IMR-90 (cell line): ENCODE results near the gene ERMARD. TPM values are rescaled to one million over a fixed set of nuclear protein-coding genes. Genes with fewer than 3 reads are reported as not detected.

Source experiments
- ATAC-seq: fragments of 200-7000 bp; cut with Tn5 transposase; 2 replicates; pipeline ENCODE4 v1.9.1; 2020; ENCODE audit warnings: low read depth, mild to moderate bottlenecking, moderate library complexity
- BruUV-seq: library from RNA; stranded (reverse); fragments of 400-500 nt; replicated peaks from 2 replicates; lab custom pipeline; 2021; lab: Mats Ljungman, UMichigan
- CTCF ChIA-PET: fragments of 300-600 bp; formaldehyde crosslinking; extraction: SDS; loops from one replicate; lab custom pipeline; 2021; ENCODE audit warnings: antibody characterized with exemption; lab: Yijun Ruan, JAX
- POLR2A ChIA-PET: fragments of 300-600 bp; sonication (Branson Sonifier 250); formaldehyde crosslinking; loops from one replicate; lab custom pipeline; 2022; ENCODE audit warnings: antibody characterized with exemption; ENCODE audit not compliant: unreplicated experiment; lab: Charles Lee
- DNase-seq: peaks from one replicate; pipeline ENCODE4 v3.0.0; 2013
- H2AFZ ChIP-seq: replicated peaks from 2 replicates; pipeline ENCODE3; 2013; ENCODE audit warnings: low read length, mild to moderate bottlenecking; ENCODE audit not compliant: poor library complexity
- H2AK5ac ChIP-seq: 2 replicates; pipeline ENCODE4 v1.6.1; 2013; ENCODE audit warnings: low read depth, low read length, inconsistent platforms
- H2AK9ac ChIP-seq: replicated peaks from 2 replicates; pipeline ENCODE3; 2013; ENCODE audit warnings: mild to moderate bottlenecking, low read depth, low read length, moderate library complexity; ENCODE audit not compliant: poor library complexity
- H2BK120ac ChIP-seq: 2 replicates; pipeline ENCODE4 v1.6.1; 2013; ENCODE audit warnings: low read depth, low read length, inconsistent platforms
- H2BK15ac ChIP-seq: 3 replicates; pipeline ENCODE4 v1.6.1; 2013; ENCODE audit warnings: low read depth, low read length, inconsistent platforms
- H2BK20ac ChIP-seq: 2 replicates; pipeline ENCODE4 v1.6.1; 2013; ENCODE audit warnings: low read depth, mild to moderate bottlenecking, inconsistent platforms, low read length, moderate library complexity
- H2BK5ac ChIP-seq: 2 replicates; pipeline ENCODE4 v1.6.1; 2013; ENCODE audit warnings: mild to moderate bottlenecking, low read depth, low read length, inconsistent platforms; ENCODE audit not compliant: poor library complexity, severe bottlenecking
- H3K14ac ChIP-seq: replicated peaks from 2 replicates; pipeline ENCODE4 v1.6.1; 2013; ENCODE audit warnings: low read depth, low read length, inconsistent platforms
- H3K18ac ChIP-seq: 2 replicates; pipeline ENCODE4 v1.6.1; 2013; ENCODE audit warnings: low read depth, low read length, control low read depth
- H3K23ac ChIP-seq: 2 replicates; pipeline ENCODE4 v1.6.1; 2013; ENCODE audit warnings: low read depth, low read length, inconsistent platforms
- H3K27ac ChIP-seq: 2 replicates; pipeline ENCODE4 v1.5.1; 2013; ENCODE audit warnings: mild to moderate bottlenecking, control low read depth, low read length; ENCODE audit not compliant: insufficient read depth
- H3K27me3 ChIP-seq: 2 replicates; pipeline ENCODE4 v1.6.1; 2013; ENCODE audit warnings: low read length; ENCODE audit not compliant: control insufficient read depth, insufficient read depth
- H3K36me3 ChIP-seq: 2 replicates; pipeline ENCODE4 v1.6.1; 2013; ENCODE audit warnings: low read length, mixed read lengths; ENCODE audit not compliant: control insufficient read depth, insufficient read depth
- H3K4ac ChIP-seq: 2 replicates; pipeline ENCODE4 v1.6.1; 2013; ENCODE audit warnings: low read depth, low read length, inconsistent platforms
- H3K4me1 ChIP-seq: 2 replicates; pipeline ENCODE4 v1.6.1; 2013; ENCODE audit warnings: low read length, mixed read lengths; ENCODE audit not compliant: control insufficient read depth, insufficient read depth
- H3K4me2 ChIP-seq: 2 replicates; pipeline ENCODE4 v1.6.1; 2013; ENCODE audit warnings: low read depth, mild to moderate bottlenecking, control low read depth, low read length, moderate library complexity
- H3K4me3 ChIP-seq: 2 replicates; pipeline ENCODE4 v1.5.1; 2013; ENCODE audit warnings: low read depth, mild to moderate bottlenecking, control low read depth, low read length, moderate library complexity; ENCODE audit not compliant: insufficient read depth
- H3K56ac ChIP-seq: 2 replicates; pipeline ENCODE4 v1.6.1; 2013; ENCODE audit warnings: low read length, inconsistent platforms; ENCODE audit not compliant: insufficient read depth; ENCODE audit errors: extremely low read depth
- H3K79me1 ChIP-seq, 2 experiments: 2 replicates each; pipeline ENCODE4 v1.6.1; 2013; ENCODE audit warnings: low read length in 2 of 2, inconsistent platforms in 1 of 2, low read depth in 1 of 2
- H3K9ac ChIP-seq: 2 replicates; pipeline ENCODE4 v1.6.1; 2013; ENCODE audit warnings: low read depth, low read length, control low read depth
- H3K9me1 ChIP-seq: 2 replicates; pipeline ENCODE4 v1.6.1; 2013; ENCODE audit warnings: low read length, inconsistent platforms; ENCODE audit not compliant: insufficient read depth
- H3K9me3 ChIP-seq: 2 replicates; pipeline ENCODE4 v1.6.1; 2013; ENCODE audit warnings: low read length; ENCODE audit not compliant: control insufficient read depth, insufficient read depth
- H4K20me1 ChIP-seq: 2 replicates; pipeline ENCODE4 v1.6.1; 2013; ENCODE audit warnings: low read length, inconsistent platforms; ENCODE audit not compliant: insufficient read depth
- H4K5ac ChIP-seq: 2 replicates; pipeline ENCODE4 v1.6.1; 2013; ENCODE audit warnings: mild to moderate bottlenecking, low read depth, low read length, control low read depth
- H4K8ac ChIP-seq, 2 experiments: 2 replicates each; pipeline ENCODE4 v1.6.1; 2013; ENCODE audit warnings: low read depth in 2 of 2, low read length in 2 of 2, control low read depth in 1 of 2, inconsistent platforms in 1 of 2
- H4K91ac ChIP-seq: 2 replicates; pipeline ENCODE4 v1.6.1; 2013; ENCODE audit warnings: low read depth, low read length, inconsistent platforms; ENCODE audit not compliant: insufficient read depth
- BHLHE40 ChIP-seq: fragments of 150-350 bp; IDR thresholded peaks from 2 replicates; pipeline ENCODE4 v1.6.1; 2016; ENCODE audit warnings: mild to moderate bottlenecking, low read depth, low read length
- CEBPB ChIP-seq: IDR thresholded peaks from 2 replicates; pipeline ENCODE4 v1.6.1; 2012; ENCODE audit warnings: low read depth, low read length, improper control_type of control experiment
- CHD1 ChIP-seq: IDR thresholded peaks from 2 replicates; pipeline ENCODE4 v1.6.1; 2012; ENCODE audit warnings: low read depth, low read length, improper control_type of control experiment
- CTCF ChIP-seq: conservative IDR thresholded peaks from 2 replicates; pipeline ENCODE4 v1.5.1; 2012; ENCODE audit warnings: mild to moderate bottlenecking, low read depth, low read length, improper control_type of control experiment
- ELK1 ChIP-seq: fragments of 150-350 bp; IDR thresholded peaks from 2 replicates; pipeline ENCODE4 v1.6.1; 2016; ENCODE audit warnings: low read depth, mild to moderate bottlenecking, low read length, moderate library complexity, borderline replicate concordance
- FOS ChIP-seq: fragments of 150-350 bp; IDR thresholded peaks from 2 replicates; pipeline ENCODE4 v1.6.1; 2016; ENCODE audit warnings: low read depth, low read length
- MAFK ChIP-seq: IDR thresholded peaks from 2 replicates; pipeline ENCODE4 v1.6.1; 2012; ENCODE audit warnings: low read depth, low read length, improper control_type of control experiment
- MAZ ChIP-seq: IDR thresholded peaks from 2 replicates; pipeline ENCODE4 v1.6.1; 2012; ENCODE audit warnings: low read depth, mild to moderate bottlenecking, low read length, improper control_type of control experiment, moderate library complexity, borderline replicate concordance
- MXI1 ChIP-seq: IDR thresholded peaks from 2 replicates; pipeline ENCODE4 v1.6.1; 2012; ENCODE audit warnings: low read depth, mild to moderate bottlenecking, low read length, moderate library complexity, borderline replicate concordance
- NFE2L2 ChIP-seq: fragments of 150-350 bp; IDR thresholded peaks from 2 replicates; pipeline ENCODE4 v1.6.1; 2016; ENCODE audit warnings: low read depth, mild to moderate bottlenecking, low read length
- POLR2A ChIP-seq: IDR thresholded peaks from 2 replicates; pipeline ENCODE4 v1.6.1; 2012; ENCODE audit warnings: mild to moderate bottlenecking, low read depth, low read length
- RAD21 ChIP-seq: IDR thresholded peaks from 2 replicates; pipeline ENCODE4 v1.6.1; 2012; ENCODE audit warnings: low read length, improper control_type of control experiment
- RCOR1 ChIP-seq: IDR thresholded peaks from 2 replicates; pipeline ENCODE4 v1.6.1; 2012; ENCODE audit warnings: mild to moderate bottlenecking, low read length, improper control_type of control experiment; ENCODE audit not compliant: insufficient replicate concordance
- RFX5 ChIP-seq: IDR thresholded peaks from 2 replicates; pipeline ENCODE4 v1.8.0; 2012; ENCODE audit warnings: low read depth, mild to moderate bottlenecking, low read length, moderate library complexity
- SMC3 ChIP-seq: fragments of 150-350 bp; IDR thresholded peaks from 2 replicates; pipeline ENCODE4 v1.6.1; 2016; ENCODE audit warnings: low read depth, mild to moderate bottlenecking, antibody characterized with exemption, low read length, moderate library complexity
- USF2 ChIP-seq: fragments of 150-350 bp; IDR thresholded peaks from 2 replicates; pipeline ENCODE4 v1.6.1; 2017; ENCODE audit warnings: mild to moderate bottlenecking, antibody characterized with exemption, low read length, low read depth
- WGBS, 2 experiments: methylation state at CpG; one replicate each; pipeline versions ENCODE4 v1.1.5 to v1.1.7; 2013; ENCODE audit warnings: missing lambda C conversion rate in 2 of 2; ENCODE audit not compliant: insufficient read length in 1 of 2; ENCODE audit errors: extremely low coverage in 2 of 2; 5-methylcytosine and 5-hydroxymethylcytosine counted together
- dilution Hi-C: fragments of 300-500 bp; cut with HindIII; formaldehyde crosslinking; loops from one replicate; pipeline ENCODE4 v1.14.3; 2018; ENCODE audit warnings: low sequenced_read_pairs; ENCODE audit not compliant: unreplicated experiment
- in situ Hi-C: fragments of 300-500 bp; cut with MboI; formaldehyde crosslinking; loops from 3 replicates; pipeline ENCODE4 v1.14.3; 2019; ENCODE audit warnings: low sequenced_read_pairs, inconsistent platforms, mixed read lengths
- intact Hi-C: fragments of 100-400 bp; cut with micrococcal nuclease; formaldehyde crosslinking; loops from 2 replicates; pipeline ENCODE4 v1.10.0; 2022
- polyA plus RNA-seq, 3 experiments: library from polyadenylated mRNA; depleted of rRNA; stranded (reverse); fragments of >200 nt; gene quantifications; 2 replicates each; pipeline ENCODE4 v1.2.3, GENCODE V29; 2012; ENCODE audit warnings: low replicate concordance in 1 of 3
- total RNA-seq: library from RNA; depleted of rRNA; stranded (reverse); fragments of >200 nt; gene quantifications from 2 replicates; pipeline ENCODE4 v1.2.3, GENCODE V29; 2012

ERMARD gene
- total and polyA plus RNA-seq, 2 of the 4 experiments (the other 2 are of a cell fraction), result 15.1 to 25.4 TPM

GRCh38 chr6:169774347-169774746, 22.9 kb downstream of the ERMARD start:
- no peak overlapping the region for H2AFZ ChIP-seq
- 95% methylated on average over 7 of the region's 9 CpGs; no CpG with 5 or more reads in 1 of the 2 experiments for WGBS, 2 experiments
- no peaks in the 10 kb centered on the region for H3K4me1 ChIP-seq
- no peak overlapping the region for H2AK5ac ChIP-seq
- H3K4me2 ChIP-seq, result no peak overlapping the region
- H3K27me3 ChIP-seq, result no peaks in the 10 kb centered on the region
- H3K18ac ChIP-seq, result no peak overlapping the region
- CTCF ChIA-PET, result no interaction called here
- H2BK120ac ChIP-seq, result no peak overlapping the region
- no peak overlapping the region for H2BK20ac ChIP-seq
- ATAC-seq (no peak), DNase-seq (no peak)
- no peak overlapping the region for H2AK9ac ChIP-seq
- H2BK5ac ChIP-seq, result no peak overlapping the region
- no peak for TF ChIP-seq ELK1
- TF ChIP-seq CHD1, result no peak
- TF ChIP-seq CEBPB, result no peak
- TF ChIP-seq RAD21, result no peak
- no peak for TF ChIP-seq MXI1
- TF ChIP-seq RCOR1, result no peak
- TF ChIP-seq MAFK, result no peak
- no peak for TF ChIP-seq NFE2L2
- no peak for TF ChIP-seq USF2
- TF ChIP-seq CTCF, result no peak
- TF ChIP-seq BHLHE40, result no peak
- TF ChIP-seq RFX5, result no peak
- TF ChIP-seq POLR2A, result no peak
- TF ChIP-seq SMC3, result no peak
- TF ChIP-seq MAZ, result no peak
- TF ChIP-seq FOS, result no peak
- H3K9me3 ChIP-seq, result no peaks in the 10 kb centered on the region
- H3K4ac ChIP-seq, result no peak overlapping the region
- H3K79me1 ChIP-seq, result no peaks in the 10 kb centered on the region
- no peak overlapping the region for H3K23ac ChIP-seq
- H3K9me1 ChIP-seq, result no peaks in the 10 kb centered on the region; the same call in 1 of the 2 replicates
- no peak overlapping the region for H3K4me3 ChIP-seq
- H3K9ac ChIP-seq, result no peak overlapping the region
- in situ Hi-C loops, result no loop called here
- no peak overlapping the region for H3K56ac ChIP-seq
- POLR2A ChIA-PET, result no interaction called here
- peaks cover 29% of the 10 kb centered on the region for H3K36me3 ChIP-seq
- no peak overlapping the region for H4K91ac ChIP-seq
- dilution Hi-C loops, result no loop called here
- no peak overlapping the region for H3K14ac ChIP-seq
- no peak overlapping the region for H2BK15ac ChIP-seq
- no peaks in the 10 kb centered on the region for H4K20me1 ChIP-seq
- intact Hi-C loops, result no loop called here
- no TSS peak for BruUV-seq
- no peak overlapping the region for H3K27ac ChIP-seq
- H4K5ac ChIP-seq, result no peak overlapping the region
- no peak overlapping the region for H4K8ac ChIP-seq
